ELF-1 (cell line): ENCODE measurements around the gene KIF12.
A peak's percentile ranks its signal among the peaks of the same experiment; 100 is the strongest.
"Not testable (repeated sequence)": the region's sequence is repeated elsewhere in the genome, so short reads cannot be mapped to it uniquely, and the experiment has no call there.

ENCODE experiments used
- DNase-seq: peaks from one replicate; pipeline ENCODE4 v3.0.0-alpha.2; 2016; ENCODE audit warnings: low read depth, low spot score

The KIF12 gene

GRCh38 chr9:114098936-114099668, at the start of gene KIF12:
KIF12 (minus strand) TSS chr9:114099292; CDS start chr9:114099276, 16 bp downstream.
- DNase-seq: peak; percentile 67

GRCh38 chr9:114146735-114147134, 47.6 kb upstream of the KIF12 start:
- no peak for DNase-seq

- DNase-seq: no peak
Measured at GRCh38 chr9:114143234-114143633, 44.1 kb upstream of the KIF12 start.

- no peak for DNase-seq
Measured at GRCh38 chr9:114141553-114142402, 42.7 kb upstream of the KIF12 start.

- DNase-seq: no peak
Measured at GRCh38 chr9:114140850-114141249, 41.8 kb upstream of the KIF12 start.

- no peak for DNase-seq
Measured at GRCh38 chr9:114140401-114140800, 41.3 kb upstream of the KIF12 start.

- DNase-seq: peak; percentile 54
Measured at GRCh38 chr9:114139071-114139470, 40.0 kb upstream of the KIF12 start.

- no peak for DNase-seq
Measured at GRCh38 chr9:114138552-114138971, 39.5 kb upstream of the KIF12 start.

- no peak for DNase-seq
Measured at GRCh38 chr9:114137831-114138230, 38.7 kb upstream of the KIF12 start.

- no peak for DNase-seq
Measured at GRCh38 chr9:114134827-114135396, 35.8 kb upstream of the KIF12 start.

- no peak for DNase-seq
Measured at GRCh38 chr9:114132550-114132918, 33.4 kb upstream of the KIF12 start.

- no peak for DNase-seq
Measured at GRCh38 chr9:114131808-114132549, 32.9 kb upstream of the KIF12 start.

GRCh38 chr9:114130624-114131277, 31.7 kb upstream of the KIF12 start:
- no peak for DNase-seq

- DNase-seq: no peak
Measured at GRCh38 chr9:114130141-114130540, 31.0 kb upstream of the KIF12 start.

- DNase-seq: not testable (repeated sequence)
Measured at GRCh38 chr9:114128759-114129158, 29.7 kb upstream of the KIF12 start.

- DNase-seq: no peak
Measured at GRCh38 chr9:114126247-114127060, 27.4 kb upstream of the KIF12 start.

GRCh38 chr9:114125476-114126013, 26.5 kb upstream of the KIF12 start:
- DNase-seq: no peak

- DNase-seq: no peak
Measured at GRCh38 chr9:114124666-114125475, 25.8 kb upstream of the KIF12 start.

GRCh38 chr9:114124138-114124537, 25.0 kb upstream of the KIF12 start:
- DNase-seq: no peak
